ENCODE results near the gene P2RX3. TPM values are rescaled to one million over a fixed set of nuclear protein-coding genes. Genes with fewer than 3 reads are reported as not detected.

Gene P2RX3
- total RNA-seq, 4 donors from 2014 or later, result not detected

GRCh38 chr11:57330029-57330428, 8.1 kb upstream of the P2RX3 start:
- DNase-seq (ENCODE audit: extremely low spot score), result no peak
- peaks cover 61 to 83% (median 75%) of the 10 kb centered on the region in 4 donors for H3K36me3 ChIP-seq
- 89% methylated on average over 9 of the region's 9 CpGs for WGBS
- no peak for TF ChIP-seq EP300 (IDR thresholded peaks at IDR 0.05)
- TF ChIP-seq CTCF (IDR thresholded peaks at IDR 0.05), result no peak
- no peak for TF ChIP-seq POLR2A (IDR thresholded peaks at IDR 0.05; ENCODE audit: low read depth)
- H3K4me1 ChIP-seq, result peaks cover 30 to 34% (median 31%) of the 10 kb centered on the region in 4 donors
- H3K4me3 ChIP-seq, result no peak overlapping the region
- H3K9me3 ChIP-seq, result no peaks in the 10 kb centered on the region
- no peak overlapping the region for H3K27ac ChIP-seq (replicated peaks in 1 of 4)
- intact Hi-C loops (cut with DNase I), result no loop called here
- H3K27me3 ChIP-seq, result no peaks in the 10 kb centered on the region

DNA sequence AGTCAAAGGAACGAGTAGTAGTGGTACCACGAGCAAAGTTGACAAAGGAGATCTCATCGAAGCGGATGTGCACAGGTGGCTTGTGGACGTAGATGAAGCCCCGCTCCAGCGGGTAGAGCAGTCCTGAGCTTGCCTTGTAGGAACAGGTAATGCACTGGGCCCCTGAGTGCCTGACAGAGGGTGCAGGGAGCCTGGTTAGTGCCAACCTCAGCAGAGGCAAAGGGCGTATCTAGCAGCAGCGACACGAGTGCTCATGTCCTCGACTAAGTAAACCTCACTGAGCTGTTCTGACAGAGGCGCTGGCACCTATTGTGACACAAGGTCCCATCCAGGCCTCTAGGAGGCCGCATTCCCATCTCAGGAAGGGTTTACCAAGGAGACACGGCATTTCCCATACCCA, 6.4 kb upstream of the P2RX3 start:
- intact Hi-C loops (cut with DNase I), result no loop called here
- Histone ChIP-seq H3K4me3 (no peak overlapping the region), H3K27me3 (no peaks in the 10 kb centered on the region), H3K27ac (replicated peaks in 1 of 4) (no peak overlapping the region), H3K4me1 (peaks cover 22 to 28% (median 25%) of the 10 kb centered on the region in 4 donors), H3K9me3 (no peaks in the 10 kb centered on the region), H3K36me3 (peaks cover 61 to 77% (median 71%) of the 10 kb centered on the region in 4 donors)
- WGBS, result 95% methylated on average over 14 of the region's 14 CpGs
- no peak for DNase-seq (ENCODE audit: extremely low spot score)
- TF ChIP-seq EP300 (IDR thresholded peaks at IDR 0.05) (no peak), POLR2A (IDR thresholded peaks at IDR 0.05; ENCODE audit: low read depth) (no peak), CTCF (IDR thresholded peaks at IDR 0.05) (no peak), POLR2AphosphoS5 (IDR thresholded peaks at IDR 0.05) (no peak)

DNA sequence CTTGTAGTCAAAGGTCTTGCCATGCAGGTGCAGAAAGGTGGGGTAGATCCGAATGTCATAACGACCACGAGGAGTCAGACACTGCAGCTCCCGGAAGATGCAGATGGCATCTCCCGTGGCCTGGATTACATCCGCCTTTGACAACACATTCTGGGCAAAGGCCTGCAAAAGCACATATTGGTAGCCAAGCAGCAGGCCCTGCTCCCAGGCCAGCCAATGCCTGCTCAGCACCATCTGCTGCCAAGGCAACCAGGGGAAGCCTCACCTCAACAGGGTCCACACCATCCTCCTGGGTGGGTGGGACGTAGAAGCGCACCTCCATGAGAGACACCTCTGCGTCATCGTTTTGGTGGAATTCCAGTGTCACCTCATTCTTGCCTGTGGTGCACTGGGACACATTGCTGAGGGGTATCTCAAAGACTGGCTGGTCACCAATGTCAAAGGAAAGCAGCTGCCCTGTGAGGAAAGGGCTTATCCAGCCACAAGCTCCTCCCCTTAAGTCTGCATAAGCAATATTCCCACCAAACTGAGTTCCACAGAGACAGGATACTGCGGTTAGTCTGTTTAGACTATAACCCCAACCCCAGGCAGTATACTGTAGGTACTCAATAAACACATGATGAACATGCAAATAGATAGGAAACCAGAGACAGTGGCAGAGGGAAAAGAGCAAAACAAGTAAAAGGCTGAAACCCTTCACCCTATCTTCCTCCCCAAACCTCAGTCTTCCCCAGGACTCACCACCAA, 5.3 kb upstream of the P2RX3 start:
- H3K4me3 ChIP-seq, result no peak overlapping the region
- DNase-seq (ENCODE audit: extremely low spot score), result no peak
- no peaks in the 10 kb centered on the region for H3K9me3 ChIP-seq
- WGBS, result 82% methylated on average over 11 of the region's 11 CpGs
- TF ChIP-seq POLR2A (IDR thresholded peaks at IDR 0.05; ENCODE audit: low read depth) (no peak), CTCF (IDR thresholded peaks at IDR 0.05) (no peak), POLR2AphosphoS5 (IDR thresholded peaks at IDR 0.05) (no peak), EP300 (IDR thresholded peaks at IDR 0.05) (no peak)
- H3K4me1 ChIP-seq, result peaks cover 17 to 27% (median 22%) of the 10 kb centered on the region in 4 donors
- no peak overlapping the region for H3K27ac ChIP-seq (replicated peaks in 1 of 4)
- H3K27me3 ChIP-seq, result no peaks in the 10 kb centered on the region
- peaks cover 52 to 66% (median 59%) of the 10 kb centered on the region in 4 donors for H3K36me3 ChIP-seq
- intact Hi-C loops (cut with DNase I), result no loop called here

DNA sequence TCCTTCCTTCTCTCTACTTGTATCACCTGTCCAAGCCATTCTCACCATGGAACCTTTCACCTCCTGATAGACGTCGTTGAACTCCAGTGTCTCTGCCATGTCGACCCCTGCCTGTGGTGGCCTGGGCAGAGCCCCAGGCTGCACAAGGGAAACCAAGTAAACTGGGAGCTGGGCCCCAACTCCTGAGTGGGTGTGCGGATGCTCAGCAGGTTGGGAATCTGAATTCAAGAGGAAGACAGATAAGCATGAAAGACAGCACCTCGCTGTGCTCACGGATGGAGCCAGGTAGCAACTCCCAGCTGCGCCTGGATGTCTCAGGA, 3.2 kb upstream of the P2RX3 start:
- H3K9me3 ChIP-seq, result no peaks in the 10 kb centered on the region
- intact Hi-C loops (cut with DNase I), result no loop called here
- H3K36me3 ChIP-seq, result peaks cover 32 to 45% (median 39%) of the 10 kb centered on the region in 4 donors
- no peak for DNase-seq (ENCODE audit: extremely low spot score)
- no peaks in the 10 kb centered on the region for H3K27me3 ChIP-seq
- peaks cover 17 to 31% (median 26%) of the 10 kb centered on the region in 4 donors for H3K4me1 ChIP-seq
- H3K4me3 ChIP-seq, result peak overlapping the region; percentile 81 to 97 (median 90)
- 1% methylated on average over 5 of the region's 7 CpGs for WGBS
- TF ChIP-seq POLR2A (IDR thresholded peaks at IDR 0.05; ENCODE audit: low read depth) (no peak), CTCF (IDR thresholded peaks at IDR 0.05) (no peak), POLR2AphosphoS5 (IDR thresholded peaks at IDR 0.05) (no peak), EP300 (IDR thresholded peaks at IDR 0.05) (no peak)
- H3K27ac ChIP-seq (replicated peaks in 1 of 4), result peak overlapping the region; percentile 85 to 96 (median 92)

Measured in esophagus muscularis mucosa (tissue), 4 donors.